GM23338 (cell line): ENCODE measurements around the gene PLCD3. TPM values are rescaled to one million over a fixed set of nuclear protein-coding genes. Genes with fewer than 3 reads are reported as not detected.
A peak's percentile ranks its signal among the peaks of the same experiment; 100 is the strongest.

ENCODE experiments used
- ATAC-seq: fragments of 200-7000 bp; cut with Tn5 transposase; 3 replicates; pipeline ENCODE4 v1.9.1; 2020
- DNase-seq: peaks from one replicate; pipeline ENCODE4 v3.0.0-alpha.2; 2015; ENCODE audit warnings: low spot score
- H2AFZ ChIP-seq: fragments of 200-600 bp; sonication (generic); 2 replicates; pipeline ENCODE4 v1.8.0; 2016; ENCODE audit warnings: antibody characterized with exemption, mild to moderate bottlenecking, moderate library complexity
- H3F3A ChIP-seq: fragments of 200-600 bp; sonication (generic); replicated peaks from 2 replicates; pipeline ENCODE4 v1.8.0; 2017; ENCODE audit warnings: antibody characterized with exemption, mixed run types, low read depth
- H3K27ac ChIP-seq: fragments of 200-600 bp; sonication (generic); 2 replicates; pipeline ENCODE4 v1.6.1; 2016; ENCODE audit warnings: low read depth
- H3K27me3 ChIP-seq: fragments of 200-600 bp; sonication (generic); 2 replicates; pipeline ENCODE4 v1.8.0; 2016; ENCODE audit warnings: mild to moderate bottlenecking, mixed run types, moderate library complexity; ENCODE audit not compliant: insufficient read depth
- H3K36me3 ChIP-seq: fragments of 200-600 bp; sonication (generic); 2 replicates; pipeline ENCODE4 v1.8.0; 2016; ENCODE audit warnings: mild to moderate bottlenecking; ENCODE audit not compliant: insufficient read depth
- H3K4me1 ChIP-seq: fragments of 200-600 bp; sonication (generic); 2 replicates; pipeline ENCODE4 v1.8.0; 2016; ENCODE audit warnings: mild to moderate bottlenecking, moderate library complexity; ENCODE audit not compliant: insufficient read depth
- H3K4me2 ChIP-seq: fragments of 200-600 bp; sonication (generic); 2 replicates; pipeline ENCODE4 v1.7.1; 2017; ENCODE audit warnings: mixed run types
- H3K4me3 ChIP-seq: fragments of 200-600 bp; sonication (generic); 2 replicates; pipeline ENCODE4 v1.6.1; 2016; ENCODE audit warnings: mixed run types
- H3K79me2 ChIP-seq: fragments of 200-600 bp; sonication (generic); replicated peaks from 2 replicates; pipeline ENCODE4 v1.8.0; 2017; ENCODE audit warnings: mild to moderate bottlenecking; ENCODE audit not compliant: insufficient read depth
- H3K9me2 ChIP-seq: fragments of 200-600 bp; sonication (generic); 2 replicates; pipeline ENCODE4 v1.8.0; 2017; ENCODE audit not compliant: insufficient read depth
- H4K20me1 ChIP-seq: fragments of 200-600 bp; sonication (generic); replicated peaks from 2 replicates; pipeline ENCODE4 v1.8.0; 2017; ENCODE audit warnings: mild to moderate bottlenecking; ENCODE audit not compliant: insufficient read depth
- H3K27ac Mint-ChIP-seq: 2 replicates; pipeline ENCODE4 v1.8.0; 2020; ENCODE audit warnings: inconsistent platforms, mild to moderate bottlenecking, moderate library complexity, mixed read lengths
- H3K27me3 Mint-ChIP-seq: 3 replicates; pipeline ENCODE4 v1.8.0; 2022; ENCODE audit warnings: low read depth, mild to moderate bottlenecking, moderate library complexity, mixed read lengths, inconsistent platforms; ENCODE audit not compliant: insufficient read depth, poor library complexity
- H3K36me3 Mint-ChIP-seq: 3 replicates; pipeline ENCODE4 v1.8.0; 2021; ENCODE audit warnings: low read depth, mild to moderate bottlenecking, inconsistent platforms, moderate library complexity, mixed read lengths
- H3K4me1 Mint-ChIP-seq: 3 replicates; pipeline ENCODE4 v1.8.0; 2020; ENCODE audit warnings: mild to moderate bottlenecking, inconsistent platforms, mixed read lengths
- H3K4me3 Mint-ChIP-seq: 3 replicates; pipeline ENCODE4 v1.8.0; 2021; ENCODE audit warnings: moderate library complexity, mild to moderate bottlenecking, inconsistent platforms, mixed read lengths
- H3K9me3 Mint-ChIP-seq: 3 replicates; pipeline ENCODE4 v1.8.0; 2020; ENCODE audit warnings: moderate library complexity, mild to moderate bottlenecking, inconsistent platforms, mixed read lengths
- ETS1 ChIP-seq: IDR thresholded peaks from 2 replicates; pipeline ENCODE4 v1.6.1; 2016; ENCODE audit warnings: antibody characterized with exemption
- EZH2 ChIP-seq: fragments of 200-600 bp; sonication (generic); IDR thresholded peaks from one replicate; pipeline ENCODE4 v1.8.0; 2017; ENCODE audit warnings: antibody characterized with exemption, mild to moderate bottlenecking, low read depth; ENCODE audit not compliant: unreplicated experiment
- POLR2AphosphoS5 ChIP-seq: IDR thresholded peaks from 2 replicates; pipeline ENCODE4 v1.6.1; 2016; ENCODE audit warnings: antibody characterized with exemption, low read depth
- STAT1 ChIP-seq: IDR thresholded peaks from one replicate; pipeline ENCODE4 v1.6.1; 2016; ENCODE audit warnings: antibody characterized with exemption; ENCODE audit not compliant: unreplicated experiment
- ZNF114 ChIP-seq: fragments of 250-450 bp; sonication (Bioruptor Pico); IDR thresholded peaks from 2 replicates; pipeline ENCODE4 v1.5.0; 2020; ENCODE audit warnings: mild to moderate bottlenecking, moderate library complexity
- ZNF331 ChIP-seq: fragments of 250-450 bp; sonication (Bioruptor Pico); IDR thresholded peaks from 2 replicates; pipeline ENCODE4 v1.5.0; 2020; ENCODE audit warnings: low read depth, mild to moderate bottlenecking, moderate library complexity
- polyA plus RNA-seq: library from polyadenylated mRNA; unstranded; fragments of >200 nt; fragmentation: Nextera tagmentation; extraction: Ambion mirVana; gene quantifications from 2 replicates; pipeline ENCODE4 v1.2.1, GENCODE V29; 2016
- total RNA-seq: library from RNA; depleted of rRNA; stranded (reverse); fragments of >200 nt; shearing (Covaris generic); gene quantifications from 2 replicates; pipeline ENCODE4 v1.2.3, GENCODE V29; 2014
- TF ChIP-seq, protein P1 (sequence below): fragments of 250-450 bp; sonication (Bioruptor Pico); IDR thresholded peaks from 2 replicates; pipeline ENCODE4 v1.5.0; 2020; ENCODE audit warnings: mild to moderate bottlenecking, moderate library complexity
- TF ChIP-seq, protein P2 (sequence below): IDR thresholded peaks from one replicate; pipeline ENCODE4 v1.6.1; 2018; ENCODE audit warnings: antibody characterized with exemption; ENCODE audit not compliant: unreplicated experiment

Gene PLCD3
- total and polyA plus RNA-seq, 2 experiments from 2014 or later: 3.0 to 32.1 TPM

DNA sequence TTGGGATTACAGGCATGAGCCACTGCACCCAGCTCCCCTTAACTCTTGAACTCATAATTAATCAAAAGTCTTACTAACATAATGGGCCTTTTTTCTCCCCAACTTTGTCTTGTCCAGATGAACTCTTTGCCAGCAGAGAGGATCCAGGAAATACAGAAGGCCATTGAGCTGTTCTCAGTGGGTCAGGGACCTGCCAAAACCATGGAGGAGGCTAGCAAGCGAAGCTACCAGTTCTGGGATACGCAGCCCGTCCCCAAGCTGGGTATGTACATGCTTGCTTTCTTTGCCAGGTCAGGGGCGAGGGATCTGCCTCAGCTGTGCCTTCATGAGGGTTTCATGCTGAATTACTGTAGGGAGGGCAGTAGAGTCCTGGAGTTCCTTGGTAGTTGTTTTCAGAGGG lies 45.9 kb downstream of the PLCD3 start:
- Histone ChIP-seq H3K36me3 (peaks cover 56% of the 10 kb centered on the region), H3K9me2 (no peaks in the 10 kb centered on the region), H3K79me2 (no peaks in the 10 kb centered on the region), H3F3A (peaks cover 2% of the 10 kb centered on the region; the same call in 1 of the 2 replicates), H2AFZ (no peak overlapping the region), H4K20me1 (peaks cover 19% of the 10 kb centered on the region), H3K27me3 (no peaks in the 10 kb centered on the region), H3K4me1 (no peaks in the 10 kb centered on the region), H3K4me3 (no peak overlapping the region), H3K4me2 (no peak overlapping the region), H3K27ac (no peak overlapping the region)
- Mint-ChIP-seq H3K27me3 (no peaks in the 10 kb centered on the region), H3K27ac (no peak overlapping the region), H3K4me3 (no peak overlapping the region), H3K9me3 (no peaks in the 10 kb centered on the region), H3K4me1 (peaks cover 8% of the 10 kb centered on the region), H3K36me3 (peaks cover 75% of the 10 kb centered on the region)
- no peak for DNase-seq
- no peak for ATAC-seq
- no peak for TF ChIP-seq ZNF114 (CRISPR knock-in tag)
- TF ChIP-seq, protein P1, sequence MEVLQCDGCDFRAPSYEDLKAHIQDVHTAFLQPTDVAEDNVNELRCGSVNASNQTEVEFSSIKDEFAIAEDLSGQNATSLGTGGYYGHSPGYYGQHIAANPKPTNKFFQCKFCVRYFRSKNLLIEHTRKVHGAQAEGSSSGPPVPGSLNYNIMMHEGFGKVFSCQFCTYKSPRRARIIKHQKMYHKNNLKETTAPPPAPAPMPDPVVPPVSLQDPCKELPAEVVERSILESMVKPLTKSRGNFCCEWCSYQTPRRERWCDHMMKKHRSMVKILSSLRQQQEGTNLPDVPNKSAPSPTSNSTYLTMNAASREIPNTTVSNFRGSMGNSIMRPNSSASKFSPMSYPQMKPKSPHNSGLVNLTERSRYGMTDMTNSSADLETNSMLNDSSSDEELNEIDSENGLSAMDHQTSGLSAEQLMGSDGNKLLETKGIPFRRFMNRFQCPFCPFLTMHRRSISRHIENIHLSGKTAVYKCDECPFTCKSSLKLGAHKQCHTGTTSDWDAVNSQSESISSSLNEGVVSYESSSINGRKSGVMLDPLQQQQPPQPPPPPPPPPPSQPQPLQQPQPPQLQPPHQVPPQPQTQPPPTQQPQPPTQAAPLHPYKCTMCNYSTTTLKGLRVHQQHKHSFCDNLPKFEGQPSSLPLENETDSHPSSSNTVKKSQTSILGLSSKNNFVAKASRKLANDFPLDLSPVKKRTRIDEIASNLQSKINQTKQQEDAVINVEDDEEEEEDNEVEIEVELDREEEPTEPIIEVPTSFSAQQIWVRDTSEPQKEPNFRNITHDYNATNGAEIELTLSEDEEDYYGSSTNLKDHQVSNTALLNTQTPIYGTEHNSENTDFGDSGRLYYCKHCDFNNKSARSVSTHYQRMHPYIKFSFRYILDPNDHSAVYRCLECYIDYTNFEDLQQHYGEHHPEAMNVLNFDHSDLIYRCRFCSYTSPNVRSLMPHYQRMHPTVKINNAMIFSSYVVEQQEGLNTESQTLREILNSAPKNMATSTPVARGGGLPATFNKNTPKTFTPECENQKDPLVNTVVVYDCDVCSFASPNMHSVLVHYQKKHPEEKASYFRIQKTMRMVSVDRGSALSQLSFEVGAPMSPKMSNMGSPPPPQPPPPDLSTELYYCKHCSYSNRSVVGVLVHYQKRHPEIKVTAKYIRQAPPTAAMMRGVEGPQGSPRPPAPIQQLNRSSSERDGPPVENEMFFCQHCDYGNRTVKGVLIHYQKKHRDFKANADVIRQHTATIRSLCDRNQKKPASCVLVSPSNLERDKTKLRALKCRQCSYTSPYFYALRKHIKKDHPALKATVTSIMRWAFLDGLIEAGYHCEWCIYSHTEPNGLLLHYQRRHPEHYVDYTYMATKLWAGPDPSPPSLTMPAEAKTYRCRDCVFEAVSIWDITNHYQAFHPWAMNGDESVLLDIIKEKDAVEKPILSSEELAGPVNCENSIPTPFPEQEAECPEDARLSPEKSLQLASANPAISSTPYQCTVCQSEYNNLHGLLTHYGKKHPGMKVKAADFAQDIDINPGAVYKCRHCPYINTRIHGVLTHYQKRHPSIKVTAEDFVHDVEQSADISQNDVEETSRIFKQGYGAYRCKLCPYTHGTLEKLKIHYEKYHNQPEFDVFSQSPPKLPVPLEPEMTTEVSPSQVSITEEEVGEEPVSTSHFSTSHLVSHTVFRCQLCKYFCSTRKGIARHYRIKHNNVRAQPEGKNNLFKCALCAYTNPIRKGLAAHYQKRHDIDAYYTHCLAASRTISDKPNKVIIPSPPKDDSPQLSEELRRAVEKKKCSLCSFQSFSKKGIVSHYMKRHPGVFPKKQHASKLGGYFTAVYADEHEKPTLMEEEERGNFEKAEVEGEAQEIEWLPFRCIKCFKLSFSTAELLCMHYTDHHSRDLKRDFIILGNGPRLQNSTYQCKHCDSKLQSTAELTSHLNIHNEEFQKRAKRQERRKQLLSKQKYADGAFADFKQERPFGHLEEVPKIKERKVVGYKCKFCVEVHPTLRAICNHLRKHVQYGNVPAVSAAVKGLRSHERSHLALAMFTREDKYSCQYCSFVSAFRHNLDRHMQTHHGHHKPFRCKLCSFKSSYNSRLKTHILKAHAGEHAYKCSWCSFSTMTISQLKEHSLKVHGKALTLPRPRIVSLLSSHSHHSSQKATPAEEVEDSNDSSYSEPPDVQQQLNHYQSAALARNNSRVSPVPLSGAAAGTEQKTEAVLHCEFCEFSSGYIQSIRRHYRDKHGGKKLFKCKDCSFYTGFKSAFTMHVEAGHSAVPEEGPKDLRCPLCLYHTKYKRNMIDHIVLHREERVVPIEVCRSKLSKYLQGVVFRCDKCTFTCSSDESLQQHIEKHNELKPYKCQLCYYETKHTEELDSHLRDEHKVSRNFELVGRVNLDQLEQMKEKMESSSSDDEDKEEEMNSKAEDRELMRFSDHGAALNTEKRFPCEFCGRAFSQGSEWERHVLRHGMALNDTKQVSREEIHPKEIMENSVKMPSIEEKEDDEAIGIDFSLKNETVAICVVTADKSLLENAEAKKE (CRISPR knock-in tag): no peak

DNA sequence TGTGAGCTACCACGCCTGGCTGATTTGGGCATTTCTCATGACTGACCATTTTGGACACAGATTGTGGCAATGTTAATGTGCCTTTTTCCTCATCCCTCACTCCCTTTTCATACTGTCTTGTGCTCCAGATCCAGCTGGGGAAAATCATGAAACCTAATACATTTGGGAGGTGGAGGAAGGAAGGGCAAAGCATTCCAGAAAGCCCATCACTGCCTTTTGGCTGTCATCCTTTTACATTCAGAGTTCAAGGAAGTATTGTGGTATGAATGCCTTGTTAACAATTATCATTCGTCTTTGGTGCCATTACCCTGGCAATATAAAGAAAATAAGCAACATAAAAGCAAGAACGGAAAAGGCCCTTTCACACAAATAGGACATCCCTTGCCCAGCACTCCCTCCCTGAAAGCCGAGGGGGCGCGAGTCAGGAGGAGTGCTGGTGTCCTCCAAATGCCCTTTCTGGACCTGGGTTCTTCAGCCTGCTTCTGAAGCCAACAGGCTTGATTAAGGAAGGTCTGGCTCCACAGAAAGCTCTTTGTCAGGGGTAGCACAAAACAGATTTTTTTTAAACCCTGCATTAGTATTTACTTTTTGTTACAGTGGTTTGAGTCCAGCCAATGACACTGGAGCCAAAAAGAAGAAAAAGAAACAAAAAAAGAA lies 51.1 kb downstream of the PLCD3 start:
- no peaks in the 10 kb centered on the region for H3K27me3 ChIP-seq
- no peak overlapping the region for H3K4me2 ChIP-seq
- H2AFZ ChIP-seq: no peak overlapping the region
- no peaks in the 10 kb centered on the region for H3K4me1 ChIP-seq
- H3K27me3 Mint-ChIP-seq: peaks cover 2% of the 10 kb centered on the region
- no peaks in the 10 kb centered on the region for H3K4me1 Mint-ChIP-seq
- DNase-seq: no peak
- no peak overlapping the region for H3K4me3 ChIP-seq
- H3K4me3 Mint-ChIP-seq: no peak overlapping the region
- H3K27ac Mint-ChIP-seq: no peak overlapping the region
- ATAC-seq: no peak
- 0 out of 2 replicates have a peak, but pooled peaks cover 7% of the 10 kb centered on the region for H3F3A ChIP-seq
- H3K36me3 Mint-ChIP-seq: peaks cover 55% of the 10 kb centered on the region
- peaks cover 36% of the 10 kb centered on the region for H3K36me3 ChIP-seq
- peaks cover 29% of the 10 kb centered on the region for H4K20me1 ChIP-seq
- peak overlapping the region; percentile 11; the same call in 1 of the 2 replicates for H3K27ac ChIP-seq
- no peaks in the 10 kb centered on the region for H3K9me2 ChIP-seq
- no peaks in the 10 kb centered on the region for H3K9me3 Mint-ChIP-seq
- peaks cover 39% of the 10 kb centered on the region for H3K79me2 ChIP-seq
- TF ChIP-seq, protein P2, sequence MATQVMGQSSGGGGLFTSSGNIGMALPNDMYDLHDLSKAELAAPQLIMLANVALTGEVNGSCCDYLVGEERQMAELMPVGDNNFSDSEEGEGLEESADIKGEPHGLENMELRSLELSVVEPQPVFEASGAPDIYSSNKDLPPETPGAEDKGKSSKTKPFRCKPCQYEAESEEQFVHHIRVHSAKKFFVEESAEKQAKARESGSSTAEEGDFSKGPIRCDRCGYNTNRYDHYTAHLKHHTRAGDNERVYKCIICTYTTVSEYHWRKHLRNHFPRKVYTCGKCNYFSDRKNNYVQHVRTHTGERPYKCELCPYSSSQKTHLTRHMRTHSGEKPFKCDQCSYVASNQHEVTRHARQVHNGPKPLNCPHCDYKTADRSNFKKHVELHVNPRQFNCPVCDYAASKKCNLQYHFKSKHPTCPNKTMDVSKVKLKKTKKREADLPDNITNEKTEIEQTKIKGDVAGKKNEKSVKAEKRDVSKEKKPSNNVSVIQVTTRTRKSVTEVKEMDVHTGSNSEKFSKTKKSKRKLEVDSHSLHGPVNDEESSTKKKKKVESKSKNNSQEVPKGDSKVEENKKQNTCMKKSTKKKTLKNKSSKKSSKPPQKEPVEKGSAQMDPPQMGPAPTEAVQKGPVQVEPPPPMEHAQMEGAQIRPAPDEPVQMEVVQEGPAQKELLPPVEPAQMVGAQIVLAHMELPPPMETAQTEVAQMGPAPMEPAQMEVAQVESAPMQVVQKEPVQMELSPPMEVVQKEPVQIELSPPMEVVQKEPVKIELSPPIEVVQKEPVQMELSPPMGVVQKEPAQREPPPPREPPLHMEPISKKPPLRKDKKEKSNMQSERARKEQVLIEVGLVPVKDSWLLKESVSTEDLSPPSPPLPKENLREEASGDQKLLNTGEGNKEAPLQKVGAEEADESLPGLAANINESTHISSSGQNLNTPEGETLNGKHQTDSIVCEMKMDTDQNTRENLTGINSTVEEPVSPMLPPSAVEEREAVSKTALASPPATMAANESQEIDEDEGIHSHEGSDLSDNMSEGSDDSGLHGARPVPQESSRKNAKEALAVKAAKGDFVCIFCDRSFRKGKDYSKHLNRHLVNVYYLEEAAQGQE: no peak
- TF ChIP-seq EZH2 (no peak), ETS1 (no peak), STAT1 (no peak), POLR2AphosphoS5 (no peak), ZNF331 (CRISPR knock-in tag) (no peak)
